Midbrain (tissue), 1 donor: ENCODE data around the gene ALDH1A3.

Source experiments
- DNase-seq: peaks from one replicate; lab custom pipeline; 2025; lab: John Stamatoyannopoulos, UW

ALDH1A3 gene

GRCh38 chr15:100859970-100860828, 19.4 kb upstream of the ALDH1A3 start:
- no peak for DNase-seq

- DNase-seq, result no peak
Observed at GRCh38 chr15:100860829-100861510, 18.7 kb upstream of the ALDH1A3 start.

GRCh38 chr15:100861511-100861991, 18.1 kb upstream of the ALDH1A3 start:
- DNase-seq, result peak; percentile 84

- no peak for DNase-seq
Observed at GRCh38 chr15:100862162-100862561, 17.5 kb upstream of the ALDH1A3 start.

- no peak for DNase-seq
Observed at GRCh38 chr15:100863075-100863795, 16.4 kb upstream of the ALDH1A3 start.

- peak; percentile 73 for DNase-seq
Observed at GRCh38 chr15:100863796-100864267, 15.8 kb upstream of the ALDH1A3 start.

- DNase-seq, result no peak
Observed at GRCh38 chr15:100866386-100867330, 13.0 kb upstream of the ALDH1A3 start.

- no peak for DNase-seq
Observed at GRCh38 chr15:100867433-100867832, 12.2 kb upstream of the ALDH1A3 start.

- DNase-seq, result no peak
Observed at GRCh38 chr15:100869151-100869999, 10.3 kb upstream of the ALDH1A3 start.

- peak; percentile 83 for DNase-seq
Observed at GRCh38 chr15:100873029-100873677, 6.5 kb upstream of the ALDH1A3 start.

- DNase-seq, result no peak
Observed at GRCh38 chr15:100875495-100875894, 4.1 kb upstream of the ALDH1A3 start.

- DNase-seq, result no peak
Observed at GRCh38 chr15:100875976-100876375, 3.7 kb upstream of the ALDH1A3 start.

GRCh38 chr15:100877551-100877950, 2.1 kb upstream of the ALDH1A3 start:
- DNase-seq, result no peak

- DNase-seq, result no peak
Observed at GRCh38 chr15:100878130-100878529, 1.5 kb upstream of the ALDH1A3 start.

GRCh38 chr15:100878648-100879047, 983 bp upstream of the ALDH1A3 start:
- DNase-seq, result no peak

- no peak for DNase-seq
Observed at GRCh38 chr15:100879061-100879463, 569 bp upstream of the ALDH1A3 start.

GRCh38 chr15:100880139-100880896, 687 bp downstream of the ALDH1A3 start:
- DNase-seq, result no peak

GRCh38 chr15:100880897-100881242, 1.2 kb downstream of the ALDH1A3 start:
- DNase-seq, result no peak
